HepG2 (cell line): ENCODE data around the gene MOV10L1. TPM values are rescaled to one million over a fixed set of nuclear protein-coding genes. Genes with fewer than 3 reads are reported as not detected.

Source experiments
- HNRNPLL ChIP-seq: fragments of 200-400 bp; formaldehyde crosslinking; IDR thresholded peaks from 2 replicates; pipeline ENCODE4 v1.6.1; 2017; ENCODE audit warnings: mild to moderate bottlenecking, low read depth, low read length; ENCODE audit not compliant: poor library complexity, severe bottlenecking
- IKZF5 ChIP-seq: IDR thresholded peaks from 2 replicates; pipeline ENCODE4 v1.6.1; 2018; ENCODE audit warnings: missing genetic modification reagents, mild to moderate bottlenecking, missing compliant biosample characterization
- KAT8 ChIP-seq: IDR thresholded peaks from 2 replicates; pipeline ENCODE4 v1.6.1; 2016; ENCODE audit warnings: missing genetic modification reagents, missing compliant biosample characterization
- PHF8 ChIP-seq: sonication (generic); formaldehyde crosslinking; IDR thresholded peaks from 2 replicates; pipeline ENCODE4 v1.5.0; 2020; ENCODE audit warnings: missing genetic modification reagents
- RBFOX2 ChIP-seq: fragments of 200-400 bp; formaldehyde crosslinking; IDR thresholded peaks from 2 replicates; pipeline ENCODE4 v1.6.1; 2017; ENCODE audit warnings: low read depth, mild to moderate bottlenecking, low read length
- TBX2 ChIP-seq: sonication (generic); formaldehyde crosslinking; IDR thresholded peaks from 2 replicates; pipeline ENCODE4 v1.5.0; 2020; ENCODE audit warnings: missing genetic modification reagents, mild to moderate bottlenecking, borderline replicate concordance
- TFDP1 ChIP-seq: IDR thresholded peaks from 2 replicates; pipeline ENCODE4 v1.6.1; 2016; ENCODE audit warnings: missing compliant biosample characterization, missing genetic modification reagents, borderline replicate concordance
- TGIF2 ChIP-seq: IDR thresholded peaks from 2 replicates; pipeline ENCODE4 v1.6.1; 2016; ENCODE audit warnings: control low read depth, missing compliant biosample characterization
- ZNF713 ChIP-seq: sonication (generic); formaldehyde crosslinking; IDR thresholded peaks from 2 replicates; pipeline ENCODE4 v1.4.0; 2020; ENCODE audit warnings: mild to moderate bottlenecking, missing genetic modification reagents
- ZNF788 ChIP-seq: sonication (generic); formaldehyde crosslinking; IDR thresholded peaks from 2 replicates; pipeline ENCODE4 v1.5.0; 2020; ENCODE audit warnings: mild to moderate bottlenecking, missing genetic modification reagents, borderline replicate concordance
- polyA plus RNA-seq, 8 experiments: library from polyadenylated mRNA; depleted of rRNA in 3 of 8; stranded (reverse) in 7 of 8; unstranded in 1 of 8; fragments of >200 nt; fragmentation: Illumina TruSeq in 4 of 8; extraction: Trizol in 4 of 8; gene quantifications; 2 replicates each; pipeline versions ENCODE4 v1.2.1 to v1.2.3, GENCODE V29; 2011 to 2016; ENCODE audit warnings: low read depth in 4 of 8, missing spikeins in 1 of 8, mixed read lengths in 1 of 8; ENCODE audit not compliant: insufficient read depth in 1 of 8
- total RNA-seq, 5 experiments: library from RNA; depleted of rRNA; stranded (reverse); fragments of >200 nt; fragmentation: Illumina TruSeq; extraction: Trizol; gene quantifications; 2 replicates each; pipeline ENCODE4 v1.2.3, GENCODE V29; 2016; ENCODE audit warnings: low read depth in 1 of 5

The MOV10L1 gene
- total and polyA plus RNA-seq, 2 of the 13 experiments (the other 11 are each of a cell fraction or from before 2014, with no cell fraction given), result 0.11 to 0.12 TPM

- TF ChIP-seq TGIF2 (CRISPR knock-in tag) (0 out of 2 replicates have a peak, but pooled peaks have one; percentile 48), TFDP1 (peak; percentile 25; the same call in 1 of the 2 replicates), PHF8 (CRISPR knock-in tag) (peak; percentile 51), HNRNPLL (peak; percentile 39), IKZF5 (CRISPR knock-in tag) (no peak), RBFOX2 (0 out of 2 replicates have a peak, but pooled peaks have one; percentile 22), ZNF713 (CRISPR knock-in tag) (no peak), KAT8 (CRISPR knock-in tag) (0 out of 2 replicates have a peak, but pooled peaks have one; percentile 24), TBX2 (CRISPR knock-in tag) (peak; percentile 38; the same call in 1 of the 2 replicates), ZNF788 (CRISPR knock-in tag) (peak; percentile 55; the same call in 1 of the 2 replicates)
Observed at GRCh38 chr22:50151571-50152537, 62.0 kb downstream of the MOV10L1 start (continued).
